ENCODE measurements around the gene STK11IP. TPM values are rescaled to one million over a fixed set of nuclear protein-coding genes. Genes with fewer than 3 reads are reported as not detected.
A peak's percentile ranks its signal among the peaks of the same experiment; 100 is the strongest.

STK11IP gene
- total RNA-seq, 1 donor from 2014 or later = 47.7 TPM

DNA sequence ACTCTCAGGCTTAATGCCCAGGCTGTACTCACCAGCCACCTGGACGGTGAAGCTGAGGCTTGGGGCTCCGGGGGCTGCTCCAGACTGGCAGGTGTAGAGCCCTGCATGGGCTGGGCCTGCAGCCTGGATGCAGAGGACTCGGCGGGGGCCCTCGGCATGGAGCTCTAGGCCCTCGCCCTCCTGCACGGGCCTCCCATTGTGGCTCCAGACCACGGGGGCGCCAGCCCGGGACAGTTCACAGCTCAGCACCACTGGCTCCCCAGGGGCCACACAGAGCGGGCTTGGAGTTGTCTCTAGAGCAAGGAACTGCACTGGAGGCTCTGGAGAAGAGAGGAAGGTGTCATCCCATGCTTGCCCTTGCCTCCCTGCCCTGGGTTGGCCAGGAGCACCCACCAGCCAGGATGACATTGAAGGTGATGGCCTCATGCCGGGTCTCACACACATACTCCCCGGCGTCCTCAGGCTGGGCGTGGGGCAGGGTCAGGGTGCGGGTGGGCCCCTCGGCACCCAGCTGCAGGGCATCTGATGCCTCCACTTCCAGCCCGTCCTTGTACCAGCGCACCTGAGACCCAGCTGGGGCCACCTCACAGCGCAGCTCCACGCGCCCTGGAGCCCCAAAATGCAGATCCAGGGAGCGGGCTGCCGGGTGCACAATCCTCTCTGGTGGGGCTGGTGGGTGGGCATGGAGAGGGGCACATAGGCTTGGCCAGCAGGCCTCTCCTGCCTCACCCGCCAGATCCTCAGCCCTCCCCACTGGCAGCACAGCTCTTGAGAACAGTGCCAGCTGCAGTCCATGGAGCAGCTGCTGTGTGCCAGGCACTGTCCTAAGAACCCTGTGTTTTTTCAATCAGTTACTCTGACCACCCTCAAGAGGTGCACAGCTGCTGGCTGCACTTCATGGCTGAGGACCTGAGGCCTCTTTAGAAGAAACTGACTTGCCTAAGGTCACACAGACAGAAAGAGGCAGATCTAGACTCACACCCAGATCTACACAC is 39.6 kb upstream of the STK11IP start:
- H3K36me3 Mint-ChIP-seq = peaks cover 34% of the 10 kb centered on the region

DNA sequence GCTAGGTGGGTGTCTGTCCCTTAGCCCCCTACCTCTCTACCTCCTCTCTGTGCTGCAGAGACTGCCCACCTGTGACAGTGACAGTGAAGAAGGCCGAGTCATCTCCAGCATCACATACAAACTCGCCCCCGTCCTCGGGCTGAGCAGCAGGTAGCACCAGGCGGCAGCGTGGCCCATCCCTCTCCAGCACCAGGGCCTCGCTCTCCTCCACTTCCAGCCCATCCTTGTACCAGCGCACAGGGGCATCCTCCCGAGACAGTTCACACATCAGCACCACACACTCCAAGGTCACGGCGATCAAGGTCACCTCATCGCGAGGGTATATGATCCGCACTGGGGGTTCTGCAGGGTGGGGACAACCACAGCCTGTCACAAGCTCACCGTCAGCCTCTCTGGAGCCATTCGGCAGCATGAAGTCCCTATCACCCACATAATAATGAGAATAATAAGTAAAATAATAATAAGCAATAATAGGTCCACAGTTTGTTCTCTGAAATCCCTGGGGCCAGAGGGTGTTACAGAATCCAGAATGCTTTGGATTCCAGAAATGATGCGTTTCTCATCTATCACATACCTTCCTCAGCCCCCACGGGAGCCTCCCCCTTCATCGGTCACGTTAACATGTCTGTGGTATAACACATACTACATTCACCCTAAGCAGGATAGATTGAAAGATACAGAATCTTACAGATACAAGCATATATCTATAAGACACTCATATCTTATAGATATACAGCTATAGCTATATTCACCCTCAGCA is 38.3 kb upstream of the STK11IP start:
- no peak for DNase-seq (ENCODE audit: low spot score in 2 of 2, unreplicated experiment in 2 of 2)
- Mint-ChIP-seq H3K36me3 (peaks cover 34% of the 10 kb centered on the region), H3K4me1 (peaks cover 22% of the 10 kb centered on the region), H3K9me3 (no peaks in the 10 kb centered on the region), H3K4me3 (no peak overlapping the region), H3K27ac (peak overlapping the region; percentile 39), H3K27me3 (ENCODE audit: low read depth) (no peaks in the 10 kb centered on the region)
- TF ChIP-seq, protein P1, sequence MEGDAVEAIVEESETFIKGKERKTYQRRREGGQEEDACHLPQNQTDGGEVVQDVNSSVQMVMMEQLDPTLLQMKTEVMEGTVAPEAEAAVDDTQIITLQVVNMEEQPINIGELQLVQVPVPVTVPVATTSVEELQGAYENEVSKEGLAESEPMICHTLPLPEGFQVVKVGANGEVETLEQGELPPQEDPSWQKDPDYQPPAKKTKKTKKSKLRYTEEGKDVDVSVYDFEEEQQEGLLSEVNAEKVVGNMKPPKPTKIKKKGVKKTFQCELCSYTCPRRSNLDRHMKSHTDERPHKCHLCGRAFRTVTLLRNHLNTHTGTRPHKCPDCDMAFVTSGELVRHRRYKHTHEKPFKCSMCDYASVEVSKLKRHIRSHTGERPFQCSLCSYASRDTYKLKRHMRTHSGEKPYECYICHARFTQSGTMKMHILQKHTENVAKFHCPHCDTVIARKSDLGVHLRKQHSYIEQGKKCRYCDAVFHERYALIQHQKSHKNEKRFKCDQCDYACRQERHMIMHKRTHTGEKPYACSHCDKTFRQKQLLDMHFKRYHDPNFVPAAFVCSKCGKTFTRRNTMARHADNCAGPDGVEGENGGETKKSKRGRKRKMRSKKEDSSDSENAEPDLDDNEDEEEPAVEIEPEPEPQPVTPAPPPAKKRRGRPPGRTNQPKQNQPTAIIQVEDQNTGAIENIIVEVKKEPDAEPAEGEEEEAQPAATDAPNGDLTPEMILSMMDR (IDR thresholded peaks at IDR 0.05; ENCODE audit: unreplicated experiment) = no peak

More for the DNA sequence above, 39.6 kb upstream of the STK11IP start:
- Mint-ChIP-seq H3K9me3 (no peaks in the 10 kb centered on the region), H3K4me1 (peaks cover 22% of the 10 kb centered on the region), H3K4me3 (no peak overlapping the region), H3K27me3 (ENCODE audit: low read depth) (no peaks in the 10 kb centered on the region), H3K27ac (no peak overlapping the region)
- no peak for DNase-seq (ENCODE audit: low spot score in 2 of 2, unreplicated experiment in 2 of 2)
- TF ChIP-seq, protein P1 (IDR thresholded peaks at IDR 0.05; ENCODE audit: unreplicated experiment) = no peak

GRCh38 chr2:219560037-219560892 is 37.4 kb upstream of the STK11IP start:
- Mint-ChIP-seq H3K4me3 (no peak overlapping the region), H3K27ac (peak overlapping the region; percentile 25), H3K9me3 (no peaks in the 10 kb centered on the region), H3K4me1 (peaks cover 22% of the 10 kb centered on the region), H3K27me3 (ENCODE audit: low read depth) (no peaks in the 10 kb centered on the region), H3K36me3 (peaks cover 32% of the 10 kb centered on the region)
- TF ChIP-seq, protein P1 (IDR thresholded peaks at IDR 0.05; ENCODE audit: unreplicated experiment) = peak; percentile 94
- no peak for DNase-seq (ENCODE audit: low spot score in 2 of 2, unreplicated experiment in 2 of 2)

DNA sequence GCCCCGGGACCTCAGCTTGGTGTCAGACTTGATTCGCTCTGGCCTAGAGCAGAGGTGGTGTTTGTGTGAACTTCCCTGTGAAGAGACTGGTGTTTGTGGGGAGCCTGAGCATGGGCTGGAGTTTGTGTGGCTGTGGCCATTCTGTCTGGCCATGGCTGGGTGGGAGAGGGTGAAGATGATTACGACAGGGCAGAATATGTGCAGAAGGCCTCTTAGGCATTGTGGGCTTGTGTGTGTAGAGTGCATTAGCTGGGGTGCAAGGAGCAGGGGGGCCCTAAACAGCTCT is 36.8 kb upstream of the STK11IP start:
- Mint-ChIP-seq H3K27me3 (ENCODE audit: low read depth) (no peaks in the 10 kb centered on the region), H3K4me3 (no peak overlapping the region), H3K36me3 (peaks cover 31% of the 10 kb centered on the region), H3K27ac (no peak overlapping the region), H3K9me3 (no peaks in the 10 kb centered on the region), H3K4me1 (peaks cover 22% of the 10 kb centered on the region)
- no peak for DNase-seq (ENCODE audit: low spot score in 2 of 2, unreplicated experiment in 2 of 2)
- TF ChIP-seq, protein P1 (IDR thresholded peaks at IDR 0.05; ENCODE audit: unreplicated experiment) = no peak

All from mesothelial cell of epicardium (in vitro differentiated cells).